HG03108 (cell line): ENCODE results near the gene ZNF682.
"Not testable (repeated sequence)": the region's sequence is repeated elsewhere in the genome, so short reads cannot be mapped to it uniquely, and the experiment has no call there.

Experiments
- ATAC-seq: cut with Tn5 transposase; IDR thresholded peaks from one replicate; pipeline ENCODE4 v1.9.1; 2021; ENCODE audit warnings: moderate library complexity; ENCODE audit not compliant: unreplicated experiment

The ZNF682 gene

DNA sequence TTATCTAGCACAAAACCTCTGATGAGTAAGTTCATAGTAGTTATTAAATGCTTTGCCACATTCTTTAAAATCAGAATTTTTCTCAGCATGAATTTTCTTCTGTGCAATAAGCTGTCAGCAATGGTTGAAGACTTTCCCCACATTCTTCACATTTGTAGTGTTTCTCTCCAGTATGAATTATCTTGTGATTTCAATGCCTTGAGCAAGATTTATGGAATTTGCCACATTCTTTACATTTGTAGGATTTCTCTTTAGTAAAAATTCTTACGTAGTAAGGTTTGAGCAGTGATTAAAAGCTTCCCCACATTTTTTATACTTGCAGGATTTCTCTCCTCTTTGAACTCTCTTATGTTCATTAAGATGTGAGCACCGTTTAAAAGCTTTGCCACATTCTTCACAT, 33.6 kb downstream of the ZNF682 start:
- ATAC-seq: no peak

DNA sequence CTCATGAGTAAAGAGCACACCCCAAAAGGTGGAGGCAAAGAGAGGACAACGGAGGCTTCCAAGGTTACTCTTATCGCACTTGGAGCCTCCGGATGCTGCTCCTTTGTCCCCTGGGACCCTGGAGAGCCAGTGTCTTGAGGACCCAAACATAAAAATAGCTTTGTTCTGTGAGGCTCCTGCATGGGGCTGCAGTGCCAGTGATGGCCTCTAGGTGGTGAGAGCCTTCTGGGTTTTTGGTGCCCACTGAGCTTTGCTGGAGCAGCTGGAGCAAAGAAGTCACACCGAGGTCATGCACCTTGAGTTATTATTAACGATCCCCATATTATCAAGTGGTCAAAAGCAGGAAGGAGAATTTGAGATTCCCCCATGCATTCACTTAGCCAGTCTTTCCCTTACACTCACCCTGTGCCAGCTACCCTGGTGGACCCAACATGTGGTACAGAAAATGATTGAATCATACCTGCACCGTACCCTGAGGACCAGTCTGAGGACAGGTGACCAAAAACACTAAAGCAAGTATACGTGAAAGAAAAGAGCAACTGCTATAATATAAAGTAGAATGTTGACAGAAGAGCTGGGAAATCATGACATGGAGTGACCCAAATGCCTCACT, 41.5 kb downstream of the ZNF682 start:
- no peak for ATAC-seq

DNA sequence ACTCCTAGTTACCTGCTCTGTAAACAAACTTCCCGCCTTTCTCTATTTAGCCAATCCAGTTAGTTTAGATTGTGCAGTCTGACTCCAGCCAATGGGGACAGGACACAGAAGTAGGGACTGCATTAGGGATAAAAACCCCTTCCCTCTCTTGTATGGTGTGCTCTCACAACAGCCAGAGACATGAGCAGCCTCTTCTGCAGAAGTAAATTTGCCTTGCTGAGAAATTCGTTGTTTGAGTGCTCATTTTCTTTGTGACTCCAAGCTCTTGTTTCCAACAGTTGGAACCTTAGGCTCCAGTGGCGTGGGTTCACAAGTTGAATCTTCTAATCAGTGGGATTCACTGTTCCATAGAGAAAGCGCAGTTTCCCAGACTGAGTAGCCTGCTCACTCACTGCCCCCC, 72.4 kb downstream of the ZNF682 start:
- no peak for ATAC-seq

DNA sequence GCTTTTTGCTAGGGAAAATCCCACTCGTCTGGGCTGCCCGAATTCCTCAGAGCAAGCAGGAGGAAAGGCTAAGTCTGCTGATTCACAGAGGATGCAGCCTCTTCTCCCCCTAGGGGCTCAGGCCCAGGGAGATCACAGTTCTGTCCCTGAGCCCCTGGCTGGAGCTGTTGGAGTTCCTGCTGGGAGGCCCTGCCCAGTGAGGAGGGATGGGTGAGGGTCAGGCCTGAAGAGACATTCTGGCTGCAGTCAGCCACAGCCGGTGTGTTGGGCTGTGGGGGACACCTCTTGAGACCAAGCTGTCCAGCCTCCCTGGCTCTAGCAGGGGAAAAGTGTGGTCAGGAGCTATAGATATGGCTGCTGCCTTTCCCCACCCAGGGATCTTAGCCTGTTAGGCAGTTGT, 73.2 kb downstream of the ZNF682 start:
- ATAC-seq: not testable (repeated sequence)

GRCh38 chr19:19964416-19964815, 74.9 kb downstream of the ZNF682 start:
- no peak for ATAC-seq

DNA sequence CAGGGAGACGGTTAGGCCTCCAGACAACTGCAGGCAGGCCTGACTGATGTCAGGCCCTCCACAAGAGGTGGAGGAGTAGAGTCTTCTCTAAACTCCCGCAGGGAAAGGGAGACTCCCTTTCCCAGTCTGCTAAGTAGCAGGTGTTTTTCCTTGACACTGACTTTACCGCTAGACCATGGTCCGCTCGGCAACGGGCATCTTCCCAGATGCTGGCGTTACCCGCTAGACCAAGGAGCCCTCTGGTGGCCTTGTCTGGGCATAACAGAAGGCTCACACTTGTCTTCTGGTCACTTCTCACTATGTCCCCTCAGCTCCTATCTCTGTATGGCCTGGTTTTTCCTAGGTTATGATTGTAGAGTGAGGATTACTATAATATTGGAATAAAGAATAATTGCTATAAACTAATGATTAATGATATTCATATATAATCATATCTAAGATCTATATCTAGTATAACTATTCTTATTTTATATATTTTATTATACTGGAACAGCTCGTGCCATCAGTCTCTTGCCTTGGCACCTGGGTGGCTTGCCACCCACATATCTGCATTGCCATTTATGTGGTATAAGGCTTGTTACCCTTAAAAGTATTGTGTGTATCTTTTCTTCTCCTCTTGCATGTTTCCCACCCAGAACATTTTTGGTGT, 80.0 kb downstream of the ZNF682 start:
- not testable (repeated sequence) for ATAC-seq

DNA sequence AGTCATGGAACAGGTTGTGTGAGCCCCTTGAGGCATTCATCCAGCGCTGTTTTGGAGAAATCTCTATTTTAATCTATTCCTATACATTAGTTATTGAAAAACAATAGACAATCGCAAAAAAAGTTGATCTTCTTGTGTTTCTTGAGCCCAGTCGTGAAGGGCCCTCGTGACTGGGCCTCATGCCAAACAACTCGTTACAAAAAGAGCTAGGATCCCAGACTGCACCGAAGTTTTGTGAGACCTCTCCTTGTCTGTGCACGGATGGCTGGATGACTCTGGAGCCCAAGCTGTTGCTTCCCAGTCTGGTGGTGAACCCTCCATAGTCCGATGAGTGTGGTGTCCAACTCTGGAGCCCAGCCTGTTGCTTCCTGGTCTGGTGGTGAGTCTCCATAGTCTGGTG, 81.5 kb downstream of the ZNF682 start:
- not testable (repeated sequence) for ATAC-seq

DNA sequence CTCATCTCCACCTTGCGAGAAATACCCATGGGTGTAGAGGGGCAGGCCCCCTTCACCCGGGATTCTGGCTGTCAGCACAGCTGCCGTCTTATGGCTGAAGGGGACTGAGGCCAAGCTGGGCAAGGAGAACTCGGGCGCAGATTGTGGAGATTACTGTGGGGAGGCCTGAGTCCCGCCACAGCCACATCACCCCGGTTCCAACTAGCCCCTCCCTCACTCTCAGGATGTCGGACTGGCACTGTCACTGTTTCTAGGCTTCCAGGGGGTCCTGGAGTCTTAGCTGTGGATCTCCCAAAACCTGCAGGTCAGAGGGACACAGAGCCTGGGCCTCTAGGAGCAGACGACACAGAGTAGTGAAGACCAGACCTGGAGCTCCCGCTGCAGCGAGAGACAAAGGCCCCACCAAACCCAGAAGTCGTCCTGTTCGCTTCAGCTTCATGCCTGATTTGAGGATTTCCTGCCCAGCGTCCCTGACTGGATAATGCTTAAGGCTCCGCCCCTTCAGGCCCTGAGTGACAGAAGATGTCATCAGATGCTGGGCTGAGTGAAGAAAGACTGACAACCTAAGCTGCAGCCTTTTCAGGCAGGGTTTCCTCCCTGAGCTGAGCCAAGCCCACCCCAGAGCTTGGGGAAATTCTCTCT, 82.8 kb downstream of the ZNF682 start:
- ATAC-seq: no peak

DNA sequence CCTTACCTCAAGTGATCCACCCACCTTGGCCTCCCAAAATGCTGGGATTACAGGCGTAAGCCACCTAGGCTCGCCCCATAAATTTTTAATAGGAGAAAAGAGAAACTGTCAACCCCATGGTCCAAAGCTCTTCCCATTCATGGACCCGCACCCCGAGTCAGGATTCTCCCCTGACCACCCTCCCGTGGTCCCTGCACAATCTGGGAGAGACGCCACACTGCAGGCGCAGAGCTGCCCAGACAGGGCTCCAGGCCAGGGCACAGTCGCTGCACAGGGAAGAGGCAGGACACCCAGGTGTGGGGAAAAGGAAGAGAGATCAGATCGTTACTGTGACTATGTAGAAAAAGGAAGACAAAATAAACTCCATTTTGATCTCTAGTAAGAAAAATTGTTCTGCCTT, 84.1 kb downstream of the ZNF682 start:
- no peak for ATAC-seq
